Femur (tissue), 1 donor: ENCODE measurements around the gene KIAA0319L.

Experiments
- DNase-seq: peaks from one replicate; pipeline ENCODE4 v3.0.0-alpha.2; 2017

The KIAA0319L gene

GRCh38 chr1:35439626-35440025, 117.6 kb downstream of the KIAA0319L start:
- no peak for DNase-seq

GRCh38 chr1:35437200-35437599, 120.0 kb downstream of the KIAA0319L start:
- no peak for DNase-seq

GRCh38 chr1:35436078-35436477, 121.1 kb downstream of the KIAA0319L start:
- no peak for DNase-seq

GRCh38 chr1:35434703-35435102, 122.5 kb downstream of the KIAA0319L start:
- no peak for DNase-seq

- no peak for DNase-seq
Measured at GRCh38 chr1:35433714-35434113, 123.5 kb downstream of the KIAA0319L start.

- no peak for DNase-seq
Measured at GRCh38 chr1:35432231-35432630, 125.0 kb downstream of the KIAA0319L start.

GRCh38 chr1:35431173-35431599, 126.0 kb downstream of the KIAA0319L start:
- DNase-seq = no peak

- DNase-seq = no peak
Measured at GRCh38 chr1:35430762-35431161, 126.4 kb downstream of the KIAA0319L start.

- no peak for DNase-seq
Measured at GRCh38 chr1:35428360-35428759, 128.8 kb downstream of the KIAA0319L start.

- DNase-seq = no peak
Measured at GRCh38 chr1:35426097-35426586, 131.1 kb downstream of the KIAA0319L start.

GRCh38 chr1:35408925-35409324, 148.3 kb downstream of the KIAA0319L start:
- no peak for DNase-seq

GRCh38 chr1:35407743-35408142, 149.5 kb downstream of the KIAA0319L start:
- DNase-seq = no peak

- no peak for DNase-seq
Measured at GRCh38 chr1:35406103-35406502, 151.1 kb downstream of the KIAA0319L start.

- no peak for DNase-seq
Measured at GRCh38 chr1:35401049-35401448, 156.2 kb downstream of the KIAA0319L start.

- DNase-seq = no peak
Measured at GRCh38 chr1:35398739-35399138, 158.5 kb downstream of the KIAA0319L start.

- DNase-seq = no peak
Measured at GRCh38 chr1:35394386-35394785, 162.8 kb downstream of the KIAA0319L start.

- no peak for DNase-seq
Measured at GRCh38 chr1:35390600-35391494, 166.4 kb downstream of the KIAA0319L start.

GRCh38 chr1:35386959-35387358, 170.2 kb downstream of the KIAA0319L start:
- DNase-seq = no peak

GRCh38 chr1:35386290-35386689, 170.9 kb downstream of the KIAA0319L start:
- DNase-seq = no peak
